ENCODE data around the gene DCDC2C.

GRCh38 chr2:3682811-3683210 lies 20.6 kb upstream of the DCDC2C start:
- TF ChIP-seq FOXP2 (optimal IDR thresholded peaks at IDR 0.05; ENCODE audit: borderline replicate concordance, extremely low read depth, extremely low read length, insufficient read depth), result no peak
- TF ChIP-seq REST (IDR thresholded peaks at IDR 0.05; ENCODE audit: insufficient read depth in 1 of 2, low read depth in 2 of 2, low read length in 2 of 2), result no peak

Measured in PFSK-1 (cell line).